ENCODE data around the gene SPATS2.

DNA sequence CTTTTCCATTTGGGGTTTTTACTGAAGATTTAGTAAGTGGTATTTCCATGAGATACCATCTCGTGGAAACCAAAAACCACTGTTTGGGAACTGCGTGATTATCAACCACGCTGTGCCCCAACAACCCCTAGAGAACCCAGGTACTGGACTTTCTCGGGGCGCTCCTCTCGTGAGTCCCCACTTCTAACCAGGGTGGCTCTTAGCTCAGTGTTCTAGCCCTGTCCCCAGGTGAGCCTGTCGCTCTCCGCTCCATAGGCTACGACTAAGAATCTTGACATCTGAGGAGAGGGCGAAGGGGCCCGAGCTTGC, 200.0 kb downstream of the SPATS2 start:
- TF ChIP-seq, protein P1, sequence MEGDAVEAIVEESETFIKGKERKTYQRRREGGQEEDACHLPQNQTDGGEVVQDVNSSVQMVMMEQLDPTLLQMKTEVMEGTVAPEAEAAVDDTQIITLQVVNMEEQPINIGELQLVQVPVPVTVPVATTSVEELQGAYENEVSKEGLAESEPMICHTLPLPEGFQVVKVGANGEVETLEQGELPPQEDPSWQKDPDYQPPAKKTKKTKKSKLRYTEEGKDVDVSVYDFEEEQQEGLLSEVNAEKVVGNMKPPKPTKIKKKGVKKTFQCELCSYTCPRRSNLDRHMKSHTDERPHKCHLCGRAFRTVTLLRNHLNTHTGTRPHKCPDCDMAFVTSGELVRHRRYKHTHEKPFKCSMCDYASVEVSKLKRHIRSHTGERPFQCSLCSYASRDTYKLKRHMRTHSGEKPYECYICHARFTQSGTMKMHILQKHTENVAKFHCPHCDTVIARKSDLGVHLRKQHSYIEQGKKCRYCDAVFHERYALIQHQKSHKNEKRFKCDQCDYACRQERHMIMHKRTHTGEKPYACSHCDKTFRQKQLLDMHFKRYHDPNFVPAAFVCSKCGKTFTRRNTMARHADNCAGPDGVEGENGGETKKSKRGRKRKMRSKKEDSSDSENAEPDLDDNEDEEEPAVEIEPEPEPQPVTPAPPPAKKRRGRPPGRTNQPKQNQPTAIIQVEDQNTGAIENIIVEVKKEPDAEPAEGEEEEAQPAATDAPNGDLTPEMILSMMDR (IDR thresholded peaks at IDR 0.05; ENCODE audit: insufficient read depth, low read depth, low read length): no peak
- no peak for TF ChIP-seq EZH2 (IDR thresholded peaks at IDR 0.05; ENCODE audit: insufficient read depth, low read length)
